Fibroblast of skin of left quadriceps (primary cell): ENCODE data around the gene LAPTM5.
A peak's percentile ranks its signal among the peaks of the same experiment; 100 is the strongest.
"Not testable (repeated sequence)": the region's sequence is repeated elsewhere in the genome, so short reads cannot be mapped to it uniquely, and the experiment has no call there.

Experiments
- DNase-seq, 2 experiments: peaks; one replicate each; pipeline ENCODE4 v3.0.0-alpha.2; 2013; ENCODE audit warnings: low read depth in 2 of 2

The LAPTM5 gene

GRCh38 chr1:30697571-30698376 is 59.8 kb downstream of the LAPTM5 start:
- DNase-seq: peak in 1 of 2 experiments; percentile 7

- no peak for DNase-seq
These were observed 60.7 kb downstream of the LAPTM5 start for GRCh38 chr1:30696831-30697230.

GRCh38 chr1:30695439-30695841 is 62.1 kb downstream of the LAPTM5 start:
- DNase-seq: no peak

GRCh38 chr1:30694280-30695175 is 63.0 kb downstream of the LAPTM5 start:
- no peak for DNase-seq

- no peak for DNase-seq
These were observed 63.8 kb downstream of the LAPTM5 start for GRCh38 chr1:30693822-30694221.

- DNase-seq: no peak
These were observed 64.2 kb downstream of the LAPTM5 start for GRCh38 chr1:30693366-30693765.

GRCh38 chr1:30692948-30693301 is 64.6 kb downstream of the LAPTM5 start:
- DNase-seq: no peak

- no peak for DNase-seq
These were observed 65.2 kb downstream of the LAPTM5 start for GRCh38 chr1:30692201-30692947.

GRCh38 chr1:30691480-30691879 is 66.1 kb downstream of the LAPTM5 start:
- DNase-seq: no peak

GRCh38 chr1:30689901-30690645 is 67.5 kb downstream of the LAPTM5 start:
- no peak for DNase-seq

GRCh38 chr1:30688920-30689794 is 68.4 kb downstream of the LAPTM5 start:
- DNase-seq: no peak

- not testable (repeated sequence) for DNase-seq
These were observed 69.1 kb downstream of the LAPTM5 start for GRCh38 chr1:30688516-30688915.

- no peak for DNase-seq
These were observed 69.7 kb downstream of the LAPTM5 start for GRCh38 chr1:30687886-30688285.

- no peak for DNase-seq
These were observed 71.2 kb downstream of the LAPTM5 start for GRCh38 chr1:30686236-30686935.

- DNase-seq: no peak
These were observed 71.8 kb downstream of the LAPTM5 start for GRCh38 chr1:30685796-30686165.

- DNase-seq: no peak
These were observed 72.4 kb downstream of the LAPTM5 start for GRCh38 chr1:30684881-30685795.

GRCh38 chr1:30684259-30684658 is 73.3 kb downstream of the LAPTM5 start:
- no peak for DNase-seq

GRCh38 chr1:30683699-30684098 is 73.9 kb downstream of the LAPTM5 start:
- DNase-seq: no peak
